Fibroblast of skin of scalp (primary cell): ENCODE measurements around the gene EXOC3L4.
"Not testable (repeated sequence)": the region's sequence is repeated elsewhere in the genome, so short reads cannot be mapped to it uniquely, and the experiment has no call there.

Source experiments
- DNase-seq: peaks from one replicate; pipeline ENCODE4 v3.0.0-alpha.2; 2013

Gene EXOC3L4

DNA sequence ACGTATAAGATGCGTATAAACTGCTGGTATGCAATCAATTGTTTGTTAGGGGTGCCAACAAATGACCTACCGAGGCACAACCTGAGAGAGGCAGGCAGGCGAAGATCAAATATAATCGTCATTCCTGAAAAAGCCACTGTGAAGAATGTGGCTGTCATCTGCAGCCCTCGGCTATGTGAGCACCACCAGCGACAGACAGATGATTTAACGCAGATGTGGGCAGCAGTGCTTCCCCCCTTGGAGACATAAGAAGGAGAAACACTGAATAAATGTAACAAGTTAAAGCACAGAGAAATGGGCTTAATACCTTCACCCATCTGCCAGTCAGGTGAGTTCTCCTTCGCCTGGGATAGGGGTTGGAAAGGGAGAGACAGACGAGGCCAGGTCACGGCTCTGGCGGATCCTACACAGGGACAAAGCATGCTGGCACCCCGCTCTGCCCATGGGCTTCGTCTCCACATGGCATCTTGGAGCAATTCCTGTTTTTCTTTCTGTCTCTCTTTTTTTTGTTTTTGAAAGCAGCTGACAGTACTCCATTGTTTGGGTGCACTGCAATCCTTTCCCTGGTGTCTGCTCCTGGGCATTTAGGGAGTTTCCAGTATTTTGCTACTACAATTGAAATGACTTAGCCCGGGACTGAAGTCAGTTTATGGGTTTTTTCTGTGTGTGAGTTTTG is 56.9 kb downstream of the EXOC3L4 start:
- no peak for DNase-seq

DNA sequence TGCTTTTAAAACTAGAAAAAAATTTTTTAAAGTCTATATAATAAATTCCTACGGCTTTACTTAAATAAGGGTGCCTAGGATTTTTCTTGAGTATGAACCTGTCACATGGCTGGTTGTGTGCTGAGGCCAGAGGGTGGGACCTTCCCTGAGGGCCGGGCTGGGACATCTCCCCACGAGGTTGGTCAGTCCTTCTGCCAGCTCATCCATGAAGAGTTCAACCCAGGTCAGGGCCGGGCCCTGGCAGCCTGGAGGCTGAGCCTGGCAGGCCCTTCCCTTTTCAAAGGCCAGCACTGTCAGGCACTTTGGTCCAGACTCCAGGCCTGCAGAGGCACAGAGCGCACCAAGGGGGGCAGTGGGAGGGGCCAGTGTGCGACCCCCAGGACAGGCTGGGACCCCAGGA is 60.5 kb downstream of the EXOC3L4 start:
- DNase-seq: no peak

DNA sequence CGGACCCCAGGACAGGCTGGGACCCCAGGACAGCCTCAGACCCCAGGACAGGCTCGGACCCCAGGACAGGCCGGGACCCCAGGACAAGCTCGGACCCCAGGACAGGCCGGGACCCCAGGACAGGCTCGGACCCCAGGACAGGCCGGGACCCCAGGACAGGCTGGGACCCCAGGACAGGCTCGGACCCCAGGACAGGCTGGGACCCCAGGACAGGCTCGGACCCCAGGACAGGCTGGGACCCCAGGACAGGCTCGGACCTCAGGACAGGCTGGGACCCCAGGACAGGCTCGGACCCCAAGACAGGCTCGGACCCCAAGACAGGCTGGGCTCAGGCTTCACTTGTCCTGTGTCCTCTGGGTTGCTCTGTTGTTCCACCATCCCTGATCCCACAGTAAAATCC is 60.9 kb downstream of the EXOC3L4 start:
- DNase-seq: not testable (repeated sequence)

DNA sequence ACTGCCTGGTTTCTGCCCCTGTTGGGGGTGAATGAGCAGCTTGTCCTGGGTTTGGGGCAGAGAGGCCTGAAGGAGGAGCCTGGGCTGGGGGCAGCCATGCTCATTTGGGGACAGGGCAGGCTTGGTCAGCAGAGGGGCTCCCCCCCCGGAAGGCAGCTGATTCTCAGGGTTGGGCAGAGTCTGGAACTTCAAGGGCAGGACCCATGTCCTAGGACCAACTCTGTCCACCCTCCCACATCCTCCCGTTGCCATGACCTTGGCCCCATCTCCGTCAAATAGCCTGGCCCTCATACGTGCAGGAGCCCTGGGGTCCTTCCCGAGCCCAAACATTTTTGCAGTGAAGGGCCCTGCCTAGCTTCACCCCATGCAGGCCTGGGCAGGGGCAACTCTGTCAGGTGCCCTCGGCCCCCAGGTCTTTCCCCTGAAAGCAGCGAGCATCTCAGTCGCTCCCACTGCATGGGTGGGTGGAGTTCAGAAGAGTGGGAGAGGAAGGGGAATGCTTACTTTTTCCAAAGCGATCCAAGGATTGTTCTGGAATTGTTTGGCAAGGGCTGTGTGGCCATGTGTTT is 61.4 kb downstream of the EXOC3L4 start:
- DNase-seq: no peak

DNA sequence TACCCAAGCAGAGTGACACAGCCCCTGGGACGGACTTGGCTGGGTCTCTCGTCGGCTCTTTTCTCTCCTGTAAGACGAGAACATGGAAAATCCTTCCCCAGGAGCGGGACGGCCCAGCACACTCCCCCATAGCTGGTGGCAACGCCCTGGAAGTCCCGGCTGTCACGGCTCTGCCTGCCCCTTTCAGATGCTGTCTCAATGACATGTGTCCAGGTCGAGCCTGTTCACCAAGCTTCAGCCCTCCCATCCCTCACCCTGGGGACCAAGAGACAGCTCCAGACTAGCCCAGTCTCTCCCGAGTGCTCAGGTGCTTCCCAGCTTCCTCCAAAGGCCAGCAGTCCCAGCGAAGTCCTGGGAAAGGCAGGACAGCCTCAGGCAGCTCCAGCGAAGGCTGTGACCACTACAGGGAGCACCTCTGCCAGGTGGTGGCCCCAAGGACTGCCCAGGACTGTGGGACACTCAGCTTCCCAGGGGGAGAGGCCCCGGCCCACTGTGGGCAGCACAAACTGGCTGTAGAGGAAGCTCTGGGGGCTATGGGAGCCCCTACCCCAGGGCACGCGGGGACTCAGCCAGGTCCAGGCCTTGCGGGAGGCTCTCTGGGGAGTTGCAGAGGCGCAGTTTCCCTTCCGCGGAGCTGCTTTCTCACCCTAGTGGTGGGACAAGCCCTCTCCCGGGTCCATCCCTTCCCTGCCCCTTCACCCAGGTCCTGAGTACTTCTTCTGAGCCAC is 62.3 kb downstream of the EXOC3L4 start:
- no peak for DNase-seq

DNA sequence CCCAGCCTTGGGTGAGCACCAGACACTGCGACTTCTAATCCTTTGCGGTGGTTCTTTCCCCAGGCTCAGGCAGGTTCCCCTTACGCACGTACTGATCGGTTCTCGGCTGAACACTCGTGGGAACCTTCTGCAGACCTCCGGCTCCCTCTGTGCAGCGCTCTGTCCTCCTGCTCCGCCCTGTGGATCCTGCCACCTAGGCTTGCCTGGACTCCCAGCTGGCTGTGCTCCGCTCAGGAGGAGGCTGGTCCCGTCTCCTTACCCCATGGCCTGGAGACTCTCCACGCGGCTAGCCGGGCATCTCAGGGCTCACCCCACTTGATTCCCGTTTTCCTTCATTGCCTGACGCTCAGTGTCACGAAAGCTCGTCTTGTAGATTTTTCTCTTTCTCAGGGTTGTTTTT is 63.4 kb downstream of the EXOC3L4 start:
- DNase-seq: no peak

DNA sequence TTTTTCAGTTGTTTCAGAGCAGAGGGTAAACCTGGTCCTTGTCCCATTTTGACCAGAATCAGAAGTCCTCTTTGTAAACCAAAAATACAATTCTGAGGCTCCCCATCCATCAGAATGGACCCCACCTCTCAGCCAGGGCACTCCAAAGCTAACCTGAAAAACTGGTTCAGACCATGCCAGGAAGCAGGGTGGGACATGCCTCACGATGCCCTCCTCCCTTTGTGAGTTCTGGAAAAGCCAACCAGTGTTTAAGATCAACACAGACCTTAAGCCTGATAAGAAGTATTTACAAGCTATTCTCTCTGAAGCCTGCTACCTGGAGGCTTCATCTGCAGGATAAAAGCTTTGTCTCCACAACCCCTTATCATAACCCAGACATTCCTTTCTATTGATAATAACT is 64.2 kb downstream of the EXOC3L4 start:
- no peak for DNase-seq
